H9 (cell line): ENCODE results near the gene RNF217. TPM values are rescaled to one million over a fixed set of nuclear protein-coding genes. Genes with fewer than 3 reads are reported as not detected.

Experiments used
- DNase-seq: peaks from one replicate; pipeline ENCODE4 v3.0.0-alpha.2; 2017
- H2AFZ ChIP-seq: one replicate; pipeline ENCODE4 v1.6.1; 2013; ENCODE audit warnings: mild to moderate bottlenecking, low read length, control low read depth, moderate library complexity
- H2AK5ac ChIP-seq: 2 replicates; pipeline ENCODE4 v1.6.1; 2013; ENCODE audit warnings: low read length, control low read depth, mixed read lengths; ENCODE audit not compliant: insufficient read length
- H2BK120ac ChIP-seq: one replicate; pipeline ENCODE4 v1.6.1; 2013; ENCODE audit warnings: low read depth, mild to moderate bottlenecking, low read length, control low read depth, inconsistent platforms; ENCODE audit not compliant: poor library complexity, severe bottlenecking
- H2BK12ac ChIP-seq: 2 replicates; pipeline ENCODE4 v1.6.1; 2013; ENCODE audit warnings: low read length, control low read depth, mixed read lengths, low read depth; ENCODE audit not compliant: insufficient read length
- H2BK15ac ChIP-seq: 2 replicates; pipeline ENCODE4 v1.6.1; 2013; ENCODE audit warnings: low read depth, low read length, control low read depth
- H2BK20ac ChIP-seq: one replicate; pipeline ENCODE4 v1.6.1; 2013; ENCODE audit warnings: low read depth, mild to moderate bottlenecking, low read length, control low read depth, inconsistent platforms; ENCODE audit not compliant: poor library complexity, severe bottlenecking
- H2BK5ac ChIP-seq: 2 replicates; pipeline ENCODE4 v1.6.1; 2013; ENCODE audit warnings: low read length, control low read depth, mixed read lengths; ENCODE audit not compliant: insufficient read length
- H3K14ac ChIP-seq: 2 replicates; pipeline ENCODE4 v1.6.1; 2013; ENCODE audit warnings: low read length, control low read depth; ENCODE audit not compliant: insufficient read depth
- H3K18ac ChIP-seq: 2 replicates; pipeline ENCODE4 v1.6.1; 2013; ENCODE audit warnings: low read depth, mild to moderate bottlenecking, mixed read lengths, low read length, control low read depth; ENCODE audit not compliant: insufficient read length
- H3K23ac ChIP-seq: 2 replicates; pipeline ENCODE4 v1.6.1; 2013; ENCODE audit warnings: low read length, control low read depth, mixed read lengths, low read depth; ENCODE audit not compliant: insufficient read length
- H3K23me2 ChIP-seq: 2 replicates; pipeline ENCODE4 v1.6.1; 2013; ENCODE audit warnings: low read depth, mild to moderate bottlenecking, mixed read lengths, low read length, control low read depth; ENCODE audit not compliant: insufficient read length, poor library complexity, severe bottlenecking
- H3K27ac ChIP-seq: 2 replicates; pipeline ENCODE4 v1.5.1; 2013; ENCODE audit warnings: low read length, control low read depth, mixed read lengths, low read depth; ENCODE audit not compliant: insufficient read length
- H3K27me3 ChIP-seq: 2 replicates; pipeline ENCODE4 v1.6.1; 2013; ENCODE audit warnings: low read length, control low read depth, inconsistent platforms; ENCODE audit not compliant: insufficient read depth
- H3K4ac ChIP-seq: 2 replicates; pipeline ENCODE4 v1.6.1; 2013; ENCODE audit warnings: low read depth, mild to moderate bottlenecking, control low read depth, inconsistent platforms, low read length, moderate library complexity
- H3K4me1 ChIP-seq: 2 replicates; pipeline ENCODE4 v1.6.1; 2013; ENCODE audit warnings: low read length, control low read depth, inconsistent platforms; ENCODE audit not compliant: insufficient read depth
- H3K4me2 ChIP-seq: 2 replicates; pipeline ENCODE4 v1.6.1; 2013; ENCODE audit warnings: low read length, control low read depth, mixed read lengths; ENCODE audit not compliant: insufficient read length, insufficient read depth
- H3K56ac ChIP-seq: 2 replicates; pipeline ENCODE4 v1.6.1; 2013; ENCODE audit warnings: low read depth, mild to moderate bottlenecking, mixed read lengths, low read length, control low read depth; ENCODE audit not compliant: insufficient read length
- H3K79me1 ChIP-seq: 2 replicates; pipeline ENCODE4 v1.6.1; 2013; ENCODE audit warnings: low read depth, mild to moderate bottlenecking, moderate library complexity, low read length, control low read depth, inconsistent platforms; ENCODE audit not compliant: insufficient read depth, poor library complexity, severe bottlenecking
- H3K79me2 ChIP-seq: 2 replicates; pipeline ENCODE4 v1.6.1; 2013; ENCODE audit warnings: low read length, control low read depth, inconsistent platforms; ENCODE audit not compliant: insufficient read depth
- H3K9ac ChIP-seq: 2 replicates; pipeline ENCODE4 v1.6.1; 2013; ENCODE audit warnings: low read length, control low read depth, mixed read lengths; ENCODE audit not compliant: insufficient read length; ENCODE audit errors: extremely low read depth
- H3K9me3 ChIP-seq: one replicate; pipeline ENCODE4 v1.6.1; 2013; ENCODE audit warnings: low read depth, low read length, inconsistent platforms; ENCODE audit not compliant: control insufficient read depth
- H3T11ph ChIP-seq: one replicate; pipeline ENCODE4 v1.6.1; 2013; ENCODE audit warnings: mild to moderate bottlenecking, low read length, control low read depth, inconsistent platforms
- H4K20me1 ChIP-seq: one replicate; pipeline ENCODE4 v1.6.1; 2013; ENCODE audit not compliant: control insufficient read depth, insufficient read length, insufficient read depth
- H4K5ac ChIP-seq: 2 replicates; pipeline ENCODE4 v1.6.1; 2013; ENCODE audit warnings: low read depth, mild to moderate bottlenecking, mixed read lengths, low read length, control low read depth; ENCODE audit not compliant: insufficient read length
- H4K8ac ChIP-seq: replicated peaks from 2 replicates; pipeline ENCODE4 v1.6.1; 2013; ENCODE audit warnings: low read length, control low read depth, mixed read lengths, low read depth; ENCODE audit not compliant: insufficient read length
- H4K91ac ChIP-seq: 2 replicates; pipeline ENCODE4 v1.6.1; 2013; ENCODE audit warnings: low read depth, mild to moderate bottlenecking, moderate library complexity, mixed read lengths, low read length, control low read depth; ENCODE audit not compliant: insufficient read length
- H3K27ac Mint-ChIP-seq, 3 experiments: 2 replicates in 2 of 3; 3 replicates in 1 of 3; pipeline ENCODE4 v1.8.0; 2020 to 2021; ENCODE audit warnings: mixed read lengths in 3 of 3, mild to moderate bottlenecking in 1 of 3, moderate library complexity in 1 of 3
- H3K27me3 Mint-ChIP-seq: 2 replicates; pipeline ENCODE4 v1.8.0; 2021; ENCODE audit warnings: low read depth, mild to moderate bottlenecking, moderate library complexity, mixed read lengths
- H3K36me3 Mint-ChIP-seq, 3 experiments: 2 replicates in 2 of 3; 3 replicates in 1 of 3; pipeline ENCODE4 v1.8.0; 2020 to 2021; ENCODE audit warnings: low read depth in 3 of 3, mixed read lengths in 3 of 3; ENCODE audit not compliant: insufficient read depth in 1 of 3
- H3K4me1 Mint-ChIP-seq, 2 experiments: 2 replicates each; pipeline ENCODE4 v1.8.0; 2020; ENCODE audit warnings: mixed read lengths in 2 of 2
- H3K4me3 Mint-ChIP-seq, 2 experiments: 2 replicates in 1 of 2; 3 replicates in 1 of 2; pipeline ENCODE4 v1.8.0; 2020 to 2021; ENCODE audit warnings: mild to moderate bottlenecking in 2 of 2, mixed read lengths in 2 of 2, moderate library complexity in 1 of 2
- H3K9me3 Mint-ChIP-seq, 2 experiments: 2 replicates in 1 of 2; 3 replicates in 1 of 2; pipeline ENCODE4 v1.8.0; 2020; ENCODE audit warnings: mild to moderate bottlenecking in 2 of 2, mixed read lengths in 2 of 2, moderate library complexity in 1 of 2
- WGBS: extraction: QIAGEN DNeasy Blood & Tissue Kit; methylation state at CpG from one replicate; pipeline ENCODE4 v1.1.7; 2013; ENCODE audit warnings: missing lambda C conversion rate, low lambda C conversion rate, mixed read lengths; ENCODE audit not compliant: insufficient read length; ENCODE audit errors: extremely low coverage; 5-methylcytosine and 5-hydroxymethylcytosine counted together
- total RNA-seq: library from RNA; stranded (reverse); gene quantifications from 2 replicates; pipeline ENCODE4 v1.2.1, GENCODE V29; 2021
- TF ChIP-seq, protein P1 (sequence below): fragments of 200-600 bp; sonication (generic); conservative IDR thresholded peaks from 3 replicates; pipeline ENCODE4 v1.8.0; 2021; ENCODE audit warnings: antibody characterized with exemption, mild to moderate bottlenecking

RNF217 gene
- total RNA-seq, 1 experiment from 2014 or later, result 9.6 TPM

DNA sequence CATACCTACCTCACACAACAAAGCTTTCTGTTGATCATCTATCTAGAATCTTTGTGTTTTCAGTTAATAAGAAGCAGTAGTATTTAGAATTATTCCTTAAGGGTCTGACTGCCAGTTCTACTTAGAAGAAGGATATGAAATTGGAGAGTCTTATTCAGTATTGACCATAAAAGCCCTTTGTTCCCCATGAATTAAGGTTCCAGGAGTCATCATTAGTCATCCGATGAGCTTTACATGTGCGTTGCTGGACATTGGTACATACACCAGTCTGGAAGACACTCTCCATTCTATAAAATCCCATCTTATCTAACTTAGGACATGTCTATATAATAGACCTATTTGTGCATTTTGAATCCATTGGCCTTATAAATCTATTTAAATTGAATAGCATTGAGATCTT is 34.4 kb upstream of the RNF217 start:
- no peak overlapping the region for H2BK120ac ChIP-seq
- TF ChIP-seq, protein P1, sequence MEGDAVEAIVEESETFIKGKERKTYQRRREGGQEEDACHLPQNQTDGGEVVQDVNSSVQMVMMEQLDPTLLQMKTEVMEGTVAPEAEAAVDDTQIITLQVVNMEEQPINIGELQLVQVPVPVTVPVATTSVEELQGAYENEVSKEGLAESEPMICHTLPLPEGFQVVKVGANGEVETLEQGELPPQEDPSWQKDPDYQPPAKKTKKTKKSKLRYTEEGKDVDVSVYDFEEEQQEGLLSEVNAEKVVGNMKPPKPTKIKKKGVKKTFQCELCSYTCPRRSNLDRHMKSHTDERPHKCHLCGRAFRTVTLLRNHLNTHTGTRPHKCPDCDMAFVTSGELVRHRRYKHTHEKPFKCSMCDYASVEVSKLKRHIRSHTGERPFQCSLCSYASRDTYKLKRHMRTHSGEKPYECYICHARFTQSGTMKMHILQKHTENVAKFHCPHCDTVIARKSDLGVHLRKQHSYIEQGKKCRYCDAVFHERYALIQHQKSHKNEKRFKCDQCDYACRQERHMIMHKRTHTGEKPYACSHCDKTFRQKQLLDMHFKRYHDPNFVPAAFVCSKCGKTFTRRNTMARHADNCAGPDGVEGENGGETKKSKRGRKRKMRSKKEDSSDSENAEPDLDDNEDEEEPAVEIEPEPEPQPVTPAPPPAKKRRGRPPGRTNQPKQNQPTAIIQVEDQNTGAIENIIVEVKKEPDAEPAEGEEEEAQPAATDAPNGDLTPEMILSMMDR, result no peak
- no peak overlapping the region for H3K14ac ChIP-seq
- H2AFZ ChIP-seq, result no peak overlapping the region
- no peak overlapping the region for H3T11ph ChIP-seq
- H2BK20ac ChIP-seq, result no peak overlapping the region
- no CpG with 5 or more reads among the region's 2 CpGs for WGBS
- no peak for DNase-seq
- no peak overlapping the region for H2BK12ac ChIP-seq
- no peak overlapping the region for H4K5ac ChIP-seq
- H3K4ac ChIP-seq, result no peak overlapping the region
- Mint-ChIP-seq H3K4me1 (peaks cover 0 to 2% of the 10 kb centered on the region in 2 experiments; a peak in 1 of 4 replicates), H3K27me3 (no peaks in the 10 kb centered on the region), H3K4me3 (no peak overlapping the region), H3K9me3 (peaks cover 0 to 3% of the 10 kb centered on the region in 2 experiments; a peak in 2 of 5 replicates), H3K36me3 (no peaks in the 10 kb centered on the region), H3K27ac (no peak overlapping the region)
- H3K27me3 ChIP-seq, result no peaks in the 10 kb centered on the region
- no peaks in the 10 kb centered on the region for H4K20me1 ChIP-seq
- H3K23ac ChIP-seq, result no peak overlapping the region
- H3K27ac ChIP-seq, result no peak overlapping the region
- H4K91ac ChIP-seq, result no peak overlapping the region
- H3K4me1 ChIP-seq, result 0 out of 2 replicates have a peak, but pooled peaks cover 1% of the 10 kb centered on the region
- no peak overlapping the region for H2BK5ac ChIP-seq
- no peaks in the 10 kb centered on the region for H3K9me3 ChIP-seq
- H3K18ac ChIP-seq, result no peak overlapping the region
- H4K8ac ChIP-seq, result no peak overlapping the region
- no peaks in the 10 kb centered on the region for H3K79me1 ChIP-seq
- H2AK5ac ChIP-seq, result no peak overlapping the region
- no peak overlapping the region for H3K4me2 ChIP-seq
- no peak overlapping the region for H2BK15ac ChIP-seq
- no peak overlapping the region for H3K9ac ChIP-seq
- no peaks in the 10 kb centered on the region for H3K23me2 ChIP-seq
- H3K79me2 ChIP-seq, result no peaks in the 10 kb centered on the region
- H3K56ac ChIP-seq, result no peak overlapping the region
